Measurements from ENCODE around the gene CDC14B. TPM values are rescaled to one million over a fixed set of nuclear protein-coding genes. Genes with fewer than 3 reads are reported as not detected.
A peak's percentile ranks its signal among the peaks of the same experiment; 100 is the strongest.
"Not testable (repeated sequence)": the region's sequence is repeated elsewhere in the genome, so short reads cannot be mapped to it uniquely, and the experiment has no call there.

CDC14B gene
- total RNA-seq, 3 donors from 2014 or later, result 14.2 to 21.2 (median 16.2) TPM

- Histone ChIP-seq H3K4me1 (ENCODE audit: low read depth) (no peaks in the 10 kb centered on the region), H3K36me3 (ENCODE audit: low read depth) (no peaks in the 10 kb centered on the region), H3K9me3 (no peaks in the 10 kb centered on the region), H3K4me3 (no peak overlapping the region)
- ATAC-seq (no peak), DNase-seq (no peak)
- intact Hi-C loops (cut with DNase I, micrococcal nuclease), result no loop called here
- TF ChIP-seq CTCF (IDR thresholded peaks at IDR 0.05), result no peak
Measured at GRCh38 chr9:96554801-96555566, 64.7 kb downstream of the CDC14B start.

- TF ChIP-seq CTCF (IDR thresholded peaks at IDR 0.05), result no peak
- Histone ChIP-seq H3K9me3 (no peaks in the 10 kb centered on the region), H3K36me3 (ENCODE audit: low read depth) (no peaks in the 10 kb centered on the region), H3K4me3 (no peak overlapping the region), H3K4me1 (ENCODE audit: low read depth) (no peaks in the 10 kb centered on the region)
- intact Hi-C loops (cut with DNase I, micrococcal nuclease), result no loop called here
- ATAC-seq, result no peak
- no peak for DNase-seq
Measured at GRCh38 chr9:96554326-96554725, 65.3 kb downstream of the CDC14B start.

GRCh38 chr9:96553070-96553469, 66.6 kb downstream of the CDC14B start:
- no peaks in the 10 kb centered on the region for H3K36me3 ChIP-seq (ENCODE audit: low read depth)
- H3K4me1 ChIP-seq (ENCODE audit: low read depth), result no peaks in the 10 kb centered on the region
- no peak for TF ChIP-seq CTCF (IDR thresholded peaks at IDR 0.05)
- ATAC-seq (peak; percentile 61), DNase-seq (no peak)
- intact Hi-C loops (cut with DNase I, micrococcal nuclease), result no loop called here
- no peaks in the 10 kb centered on the region for H3K9me3 ChIP-seq
- H3K4me3 ChIP-seq, result no peak overlapping the region

GRCh38 chr9:96551403-96551802, 68.2 kb downstream of the CDC14B start:
- no peak overlapping the region for H3K4me3 ChIP-seq
- no peaks in the 10 kb centered on the region for H3K4me1 ChIP-seq (ENCODE audit: low read depth)
- intact Hi-C loops (cut with DNase I, micrococcal nuclease), result no loop called here
- no peak for ATAC-seq
- no peak for DNase-seq
- no peaks in the 10 kb centered on the region for H3K9me3 ChIP-seq
- no peaks in the 10 kb centered on the region for H3K36me3 ChIP-seq (ENCODE audit: low read depth)
- no peak for TF ChIP-seq CTCF (IDR thresholded peaks at IDR 0.05)

- intact Hi-C loops (cut with DNase I, micrococcal nuclease), result no loop called here
- no peaks in the 10 kb centered on the region for H3K36me3 ChIP-seq (ENCODE audit: low read depth)
- TF ChIP-seq CTCF (IDR thresholded peaks at IDR 0.05), result no peak
- no peaks in the 10 kb centered on the region for H3K9me3 ChIP-seq
- H3K4me1 ChIP-seq (ENCODE audit: low read depth), result no peaks in the 10 kb centered on the region
- H3K4me3 ChIP-seq, result no peak overlapping the region
- DNase-seq, result no peak
- no peak for ATAC-seq
Measured at GRCh38 chr9:96550659-96551058, 69.0 kb downstream of the CDC14B start.

- ATAC-seq; H3K4me3 ChIP-seq; DNase-seq; H3K4me1 ChIP-seq (ENCODE audit: low read depth); H3K9me3 ChIP-seq; intact Hi-C loops (cut with DNase I, micrococcal nuclease); H3K36me3 ChIP-seq (ENCODE audit: low read depth): not testable (repeated sequence)
Measured at GRCh38 chr9:96543131-96543530, 76.5 kb downstream of the CDC14B start.
